Stimulated activated CD8-positive, alpha-beta memory T cell treated with anti-CD3 and anti-CD28 coated beads, Interleukin-7, amount 100 ng/mL, for 24 hours (primary cell): ENCODE measurements around the gene USP16.

Source experiments
- DNase-seq: peaks from one replicate; pipeline ENCODE4 v3.0.0-alpha.2; 2020; ENCODE audit warnings: low read depth

Gene USP16

GRCh38 chr21:29083306-29083705, 58.8 kb downstream of the USP16 start:
- no peak for DNase-seq

- DNase-seq: no peak
Measured at GRCh38 chr21:29084372-29084771, 59.9 kb downstream of the USP16 start.

- DNase-seq: no peak
Measured at GRCh38 chr21:29085106-29085752, 60.8 kb downstream of the USP16 start.

GRCh38 chr21:29091033-29091432, 66.6 kb downstream of the USP16 start:
- no peak for DNase-seq

- DNase-seq: no peak
Measured at GRCh38 chr21:29092102-29092959, 67.9 kb downstream of the USP16 start.

GRCh38 chr21:29096218-29097015, 71.9 kb downstream of the USP16 start:
- DNase-seq: no peak

GRCh38 chr21:29098156-29098555, 73.7 kb downstream of the USP16 start:
- no peak for DNase-seq

- no peak for DNase-seq
Measured at GRCh38 chr21:29102791-29103257, 78.4 kb downstream of the USP16 start.
